Fibroblast of skin of left biceps (primary cell): Measurements from ENCODE around the gene IGSF9B.

ENCODE experiments used
- DNase-seq, 2 experiments: peaks; one replicate each; pipeline ENCODE4 v3.0.0-alpha.2; 2013; ENCODE audit warnings: low read depth in 2 of 2

IGSF9B gene

DNA sequence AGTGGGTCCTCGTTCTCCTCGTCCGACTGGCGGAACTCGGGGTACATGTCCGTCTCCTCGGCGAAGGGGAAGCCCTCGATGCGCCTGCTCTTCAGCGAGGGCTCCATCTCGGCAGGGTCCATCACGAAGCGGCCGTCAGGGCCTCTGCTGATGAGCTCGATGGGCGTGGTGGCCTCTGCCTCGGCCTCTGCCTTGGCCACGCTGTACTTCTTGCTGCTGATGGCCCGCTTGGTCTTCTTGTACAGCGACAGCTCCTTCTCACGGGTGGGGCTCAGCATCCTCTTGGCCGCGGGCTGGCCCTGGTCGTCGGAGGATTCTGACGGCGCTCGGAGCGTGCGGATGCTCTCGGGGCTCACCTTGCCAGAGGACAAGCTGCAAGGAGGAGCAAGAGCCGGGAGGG is 35.7 kb downstream of the IGSF9B start:
- no peak for DNase-seq

DNA sequence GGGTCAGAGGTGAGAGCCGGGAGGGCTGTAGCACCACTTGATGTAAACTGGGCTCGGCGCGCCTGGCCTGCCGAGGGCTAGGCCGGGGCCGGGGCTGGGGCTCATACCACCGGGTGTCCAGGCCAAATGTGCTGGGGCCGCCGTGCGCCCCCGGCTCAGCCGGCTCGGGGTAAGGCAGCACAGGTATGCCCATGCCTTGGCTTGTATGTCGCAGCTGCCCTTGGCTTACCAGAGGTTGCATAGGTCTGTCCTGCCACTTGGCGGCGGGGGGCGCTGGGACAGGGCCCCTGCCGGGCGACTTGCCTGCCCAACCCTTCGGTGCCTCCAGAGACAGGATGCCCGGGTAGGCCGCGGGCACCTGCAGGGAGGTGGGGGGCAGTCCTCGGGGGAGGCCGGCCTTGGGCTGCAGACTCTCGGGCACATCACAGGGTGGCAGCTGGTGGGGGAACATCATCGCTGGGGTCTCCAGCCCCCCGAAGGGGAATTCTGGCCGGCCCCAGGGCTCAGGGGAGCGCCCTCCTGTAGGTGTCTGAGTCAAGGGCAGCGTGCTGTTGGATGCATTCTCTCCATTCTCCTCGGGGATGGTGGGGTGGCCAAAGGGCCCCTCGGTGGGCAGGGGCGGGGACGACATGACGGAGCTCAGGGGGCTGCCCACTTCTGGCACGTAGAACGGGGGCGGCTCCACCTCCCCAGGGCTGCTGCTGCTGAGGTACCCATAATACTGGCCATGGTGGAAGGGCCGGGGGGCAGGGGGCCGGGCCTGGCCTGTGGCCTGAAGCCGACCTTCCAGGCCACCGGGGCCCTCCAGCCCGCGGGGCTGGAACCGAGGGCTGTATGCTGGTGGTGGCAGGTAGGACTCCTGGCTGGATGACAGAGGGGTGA is 36.4 kb downstream of the IGSF9B start:
- no peak for DNase-seq

DNA sequence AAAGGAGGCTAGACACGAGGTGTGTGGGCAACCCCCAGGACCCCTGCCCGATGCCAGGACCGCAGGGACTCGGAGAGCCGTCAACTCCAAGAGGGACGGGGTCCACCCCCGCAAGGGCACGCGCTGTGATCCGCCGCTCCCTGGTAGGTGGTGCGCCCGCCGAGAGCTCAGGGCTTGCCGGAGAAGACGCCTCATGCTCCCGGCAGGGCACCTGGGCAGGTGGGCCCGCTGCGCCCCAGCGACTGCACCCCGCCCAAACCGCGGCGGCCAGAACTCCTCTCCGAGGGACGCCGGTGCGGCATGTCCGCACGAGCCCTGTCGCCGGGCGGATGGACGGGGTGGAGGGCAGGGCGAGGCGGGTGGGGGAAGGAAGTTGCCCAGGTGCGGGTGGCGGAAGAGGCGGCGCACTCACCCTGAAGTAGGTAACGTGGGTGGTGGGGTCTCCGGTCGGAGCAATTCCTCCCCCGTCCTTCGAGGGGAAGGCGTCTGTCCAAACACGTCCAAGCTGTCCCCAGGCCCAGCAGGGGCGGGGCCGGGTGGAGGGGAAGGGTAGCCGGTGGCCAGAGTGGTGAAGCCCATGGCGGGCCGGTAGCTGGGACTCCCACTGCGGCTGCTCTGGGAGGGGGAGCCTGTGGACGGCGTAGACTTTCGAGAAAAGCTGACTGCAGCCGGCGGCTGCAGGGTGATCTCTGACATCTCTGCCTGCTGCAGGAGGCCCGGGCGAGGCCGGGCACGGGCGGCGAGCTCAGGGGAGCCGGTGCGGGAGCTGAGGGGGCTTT is 37.2 kb downstream of the IGSF9B start:
- DNase-seq, result no peak

DNA sequence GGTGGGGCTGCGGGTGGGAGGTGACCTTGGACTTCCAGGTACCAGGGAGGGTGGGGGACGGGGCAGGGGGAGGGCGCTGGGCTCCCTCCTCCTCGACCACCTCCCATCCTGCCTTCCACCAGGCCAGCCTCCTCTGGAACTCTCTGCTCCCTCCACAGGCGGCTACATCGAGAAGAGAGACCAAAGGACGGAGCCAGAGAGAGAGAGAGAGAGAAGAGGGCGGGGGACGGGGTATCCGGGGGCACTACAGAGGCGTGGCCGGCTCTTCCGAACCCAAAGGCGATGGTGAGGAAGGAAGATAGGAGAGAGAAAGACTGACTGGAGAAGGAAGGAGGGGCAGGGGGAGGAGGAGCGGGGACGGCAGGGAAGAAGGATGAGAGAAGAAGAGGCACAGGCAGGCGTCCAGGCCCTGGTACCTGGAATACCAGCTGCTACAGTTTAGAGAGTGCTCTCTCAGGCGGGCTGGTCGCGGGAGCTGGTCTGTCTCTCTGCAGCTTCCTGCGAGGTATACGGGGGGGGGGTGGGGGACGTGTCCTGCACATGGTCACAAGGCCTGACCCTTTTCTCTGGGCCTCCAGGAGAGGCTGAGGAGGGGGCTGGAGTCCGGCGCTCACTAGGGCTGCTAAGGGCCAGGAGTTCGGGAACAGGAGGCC is 38.0 kb downstream of the IGSF9B start:
- no peak for DNase-seq

DNA sequence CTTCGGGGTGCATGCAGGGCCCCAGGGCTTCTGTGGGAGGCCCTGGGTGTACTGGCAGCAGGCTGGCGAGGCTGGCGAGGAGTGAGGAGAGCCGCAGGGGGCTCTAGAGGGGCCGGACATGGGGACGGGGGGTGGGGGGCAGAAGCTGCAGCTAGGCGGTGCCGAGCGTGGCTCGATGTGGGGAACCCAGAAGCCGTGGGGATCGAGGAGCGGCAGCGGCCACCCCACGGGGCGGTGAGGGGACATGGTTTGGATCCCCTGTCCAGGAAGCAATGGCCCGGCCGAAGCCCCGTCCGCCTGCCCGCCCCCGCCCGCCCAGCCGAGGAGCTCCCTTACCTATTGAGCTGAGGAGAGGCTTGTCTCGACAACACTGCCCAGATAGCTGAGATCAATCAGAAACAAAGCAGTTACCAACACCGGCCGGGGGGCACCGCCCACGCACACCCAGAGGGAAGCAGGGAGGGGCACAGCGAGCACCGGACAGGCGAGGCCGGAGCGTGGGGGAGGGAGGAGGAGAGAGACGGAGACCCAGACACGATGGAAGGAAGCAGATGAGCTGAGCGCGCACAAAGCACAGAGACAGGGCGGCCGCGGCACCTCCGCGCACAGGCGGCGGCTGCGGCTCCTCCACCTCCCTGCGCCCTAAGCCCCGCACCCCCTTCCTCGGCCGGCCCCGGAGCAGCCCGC is 38.7 kb downstream of the IGSF9B start:
- DNase-seq, result no peak

DNA sequence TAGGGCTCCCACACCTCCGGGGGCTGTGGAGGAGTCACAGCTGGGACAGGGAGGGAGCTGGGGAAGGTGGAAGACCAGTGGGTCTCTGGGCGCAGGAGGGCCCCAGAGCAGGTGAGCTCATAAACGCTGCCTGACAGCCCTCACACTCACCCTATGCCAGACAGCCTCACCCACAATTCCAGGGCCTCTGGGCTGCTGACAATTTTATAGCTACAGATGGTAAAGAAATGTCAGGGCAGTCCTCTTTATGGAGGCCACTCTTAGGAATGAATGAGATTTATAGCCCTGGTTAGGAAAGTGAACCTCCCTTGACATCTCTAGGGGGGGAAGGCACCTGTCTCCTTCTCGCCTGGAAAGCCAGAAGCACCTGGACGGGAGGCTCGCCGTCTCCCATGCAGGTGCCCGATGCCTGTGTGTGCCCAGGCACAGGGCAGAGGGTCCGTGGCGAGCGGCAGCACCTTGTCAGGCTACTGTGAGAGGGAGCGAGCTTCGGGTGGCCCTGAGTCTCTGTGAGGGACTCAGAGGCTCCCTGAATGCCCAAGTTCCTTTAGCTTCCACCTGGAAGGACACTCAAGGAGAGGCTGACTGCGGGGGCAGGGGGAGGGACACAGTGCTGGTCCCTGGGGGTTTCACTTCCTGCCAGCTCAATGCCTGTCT is 39.9 kb downstream of the IGSF9B start:
- DNase-seq, result no peak

DNA sequence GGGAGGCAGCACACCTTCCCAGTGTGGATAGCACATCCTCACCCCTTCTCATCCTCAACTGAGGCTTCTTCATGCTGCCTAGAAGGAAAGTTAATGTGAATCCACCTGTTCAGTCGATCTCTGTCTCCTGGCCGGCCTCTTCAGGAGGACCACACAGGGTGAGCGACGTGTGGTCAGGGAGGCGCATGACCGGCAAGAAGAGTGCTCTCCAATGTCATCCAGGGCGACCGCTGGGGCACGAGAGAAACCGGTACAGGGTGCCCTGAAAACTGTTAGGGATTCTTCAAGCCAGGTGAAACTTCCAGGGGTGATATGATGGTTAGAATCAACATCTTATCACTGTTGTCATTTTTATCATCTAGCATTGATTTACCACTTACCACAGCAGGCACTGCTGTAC is 43.0 kb downstream of the IGSF9B start:
- no peak for DNase-seq

DNA sequence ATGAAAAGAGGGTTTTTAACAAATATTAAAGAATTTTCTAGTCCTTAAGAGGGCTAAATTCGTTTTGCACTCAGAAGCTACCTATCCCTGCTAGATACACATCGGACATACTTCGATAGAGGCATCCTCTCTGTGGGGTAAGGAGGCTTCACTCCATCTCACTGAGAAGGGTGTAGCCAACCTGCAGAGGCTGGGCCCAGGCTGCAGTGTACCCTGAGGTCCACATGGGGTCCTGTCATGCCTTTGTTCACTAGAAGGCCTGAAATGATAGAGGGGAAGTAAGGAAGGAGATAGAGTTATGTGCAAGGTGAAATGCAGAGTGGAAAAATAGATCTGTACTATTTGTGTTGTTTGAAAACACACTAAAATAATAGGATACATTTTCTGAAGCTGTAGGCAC is 45.6 kb downstream of the IGSF9B start:
- no peak for DNase-seq

DNA sequence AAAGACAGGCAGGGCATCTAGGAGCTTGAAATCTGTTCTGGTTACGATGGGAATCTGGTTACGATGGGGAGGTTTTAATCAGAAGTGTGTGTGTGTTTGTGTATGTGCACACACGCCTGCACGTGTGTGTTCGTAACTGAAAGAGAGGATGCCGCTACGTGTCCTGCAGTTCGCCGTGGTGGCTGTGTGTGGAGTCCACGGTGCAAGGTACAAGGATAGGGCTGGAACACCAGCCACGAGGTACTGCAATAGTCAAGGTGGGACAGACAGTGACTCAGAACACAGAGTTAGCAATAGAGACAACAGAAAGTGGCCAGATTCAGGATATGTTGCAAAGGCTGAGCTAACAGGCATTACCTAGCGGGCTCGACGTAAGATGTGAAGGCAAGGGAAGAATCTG is 46.7 kb downstream of the IGSF9B start:
- DNase-seq, result no peak

DNA sequence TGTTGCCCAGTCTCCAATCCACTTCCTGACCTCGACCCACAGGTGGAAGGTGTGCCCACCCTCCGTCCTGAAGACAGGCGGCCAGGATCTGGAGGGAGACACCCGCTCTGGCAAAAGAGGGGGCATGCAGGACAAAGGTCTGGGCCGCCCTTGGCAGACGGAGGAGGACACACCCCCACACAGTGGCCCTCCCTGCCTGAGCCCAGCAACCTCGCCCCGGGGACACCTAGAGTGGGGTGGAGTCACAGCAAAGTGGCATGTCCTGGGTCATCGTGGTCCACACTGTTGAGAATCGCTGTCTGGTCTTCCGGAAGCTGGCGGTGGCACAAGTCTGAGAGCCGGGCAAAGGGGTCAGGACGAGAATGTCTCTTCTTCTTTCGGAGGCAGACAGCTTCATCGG is 47.9 kb downstream of the IGSF9B start:
- no peak for DNase-seq

DNA sequence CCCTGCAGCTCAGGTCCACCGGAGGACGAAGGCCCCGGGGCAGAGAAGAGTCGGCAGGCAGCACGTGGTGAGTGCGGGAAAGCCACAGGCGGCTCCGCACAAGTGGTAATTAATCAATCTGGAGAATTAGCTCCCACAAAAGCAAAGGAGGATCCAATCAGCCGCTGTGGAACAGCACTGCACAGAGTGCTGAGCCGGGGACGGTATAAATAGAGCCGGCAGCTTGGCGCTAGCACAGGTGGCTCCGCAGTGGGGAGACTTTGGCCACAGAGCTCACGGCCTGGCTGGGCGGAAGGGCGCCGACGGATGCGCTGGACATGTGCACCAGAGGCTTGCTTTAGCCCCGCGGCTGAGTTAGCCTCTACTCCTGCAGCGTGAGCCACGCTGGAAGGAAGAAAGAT is 48.9 kb downstream of the IGSF9B start:
- no peak for DNase-seq

DNA sequence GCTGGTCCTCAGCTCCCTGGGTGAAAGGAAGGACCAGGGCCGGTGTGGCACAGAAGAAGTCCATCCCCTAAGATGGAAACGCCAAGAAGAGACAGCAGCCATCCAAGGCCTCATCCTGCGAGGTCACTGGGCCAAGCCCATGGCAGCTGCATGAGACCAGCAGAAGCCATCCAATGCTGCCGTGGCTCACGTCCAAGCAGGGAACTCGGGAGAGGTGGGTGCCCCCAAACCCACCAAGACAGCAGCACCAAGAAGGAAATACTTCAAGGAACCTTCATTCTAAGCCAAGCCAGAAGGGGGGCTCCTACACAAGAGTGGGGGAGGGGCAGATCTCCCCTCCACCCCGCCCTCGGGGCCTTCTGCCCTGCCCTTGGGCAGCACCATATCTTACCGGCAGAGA is 49.6 kb downstream of the IGSF9B start:
- DNase-seq, result no peak

DNA sequence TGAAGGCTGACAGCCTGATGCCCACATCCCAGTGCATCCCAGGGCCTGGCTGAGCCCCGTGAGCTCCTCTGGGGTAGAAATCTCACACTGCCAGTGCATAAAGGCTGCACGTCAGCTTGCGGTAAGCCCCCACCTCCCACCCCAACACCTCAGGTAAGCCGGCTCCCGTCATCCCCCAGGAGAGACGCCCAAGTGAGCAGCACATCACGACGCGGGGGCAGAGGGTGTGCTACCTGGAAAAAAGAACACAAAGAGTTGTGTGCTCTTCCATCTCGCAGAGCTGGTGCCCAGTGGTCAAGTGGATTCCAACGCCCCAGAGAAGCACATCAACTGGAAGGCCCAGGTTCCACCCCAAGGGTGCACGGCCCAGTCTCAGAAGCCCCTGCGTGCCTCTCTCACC is 50.0 kb downstream of the IGSF9B start:
- no peak for DNase-seq

DNA sequence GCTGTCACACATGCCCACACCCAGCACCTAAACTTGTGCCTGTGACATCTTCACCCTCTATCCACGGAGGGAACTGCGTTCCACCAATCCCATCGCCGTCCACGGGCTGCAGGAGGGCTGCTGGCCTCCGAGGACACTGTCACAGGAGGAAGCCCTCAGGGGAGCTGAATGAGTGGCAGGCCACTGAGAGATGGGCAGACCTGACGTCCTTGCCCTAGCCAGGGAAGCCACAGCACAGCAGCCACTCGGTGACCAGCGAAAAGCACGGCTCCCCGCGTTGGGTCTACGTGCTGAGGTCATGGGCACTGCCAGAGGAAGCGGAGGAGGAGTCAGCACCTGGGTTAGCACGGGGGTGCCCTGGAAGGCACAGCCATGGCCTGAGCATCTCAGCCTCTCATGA is 50.5 kb downstream of the IGSF9B start:
- no peak for DNase-seq

DNA sequence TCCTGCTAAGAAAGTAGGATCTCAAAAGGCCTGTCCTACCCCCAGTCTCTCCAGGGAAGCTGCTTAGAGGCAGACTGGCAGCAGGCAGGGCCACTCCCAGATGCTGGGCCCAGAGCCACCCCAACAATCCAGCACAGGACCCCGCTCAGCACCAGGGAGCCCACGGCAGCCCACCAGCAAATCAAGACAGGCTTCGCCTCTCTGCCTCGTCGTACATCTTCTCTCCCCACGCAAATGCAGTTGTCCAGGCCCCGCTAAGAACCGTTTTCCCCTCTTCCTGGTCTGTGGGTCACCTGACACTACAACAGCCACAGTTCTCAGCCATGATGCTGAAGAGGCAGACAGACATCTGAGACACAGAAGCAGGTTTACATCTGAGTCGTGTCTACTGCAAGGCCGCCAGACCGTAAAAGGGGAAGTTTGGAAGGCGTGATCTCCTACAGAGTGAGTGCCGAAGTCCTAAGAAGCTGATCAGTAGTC is 51.1 kb downstream of the IGSF9B start:
- DNase-seq, result no peak

DNA sequence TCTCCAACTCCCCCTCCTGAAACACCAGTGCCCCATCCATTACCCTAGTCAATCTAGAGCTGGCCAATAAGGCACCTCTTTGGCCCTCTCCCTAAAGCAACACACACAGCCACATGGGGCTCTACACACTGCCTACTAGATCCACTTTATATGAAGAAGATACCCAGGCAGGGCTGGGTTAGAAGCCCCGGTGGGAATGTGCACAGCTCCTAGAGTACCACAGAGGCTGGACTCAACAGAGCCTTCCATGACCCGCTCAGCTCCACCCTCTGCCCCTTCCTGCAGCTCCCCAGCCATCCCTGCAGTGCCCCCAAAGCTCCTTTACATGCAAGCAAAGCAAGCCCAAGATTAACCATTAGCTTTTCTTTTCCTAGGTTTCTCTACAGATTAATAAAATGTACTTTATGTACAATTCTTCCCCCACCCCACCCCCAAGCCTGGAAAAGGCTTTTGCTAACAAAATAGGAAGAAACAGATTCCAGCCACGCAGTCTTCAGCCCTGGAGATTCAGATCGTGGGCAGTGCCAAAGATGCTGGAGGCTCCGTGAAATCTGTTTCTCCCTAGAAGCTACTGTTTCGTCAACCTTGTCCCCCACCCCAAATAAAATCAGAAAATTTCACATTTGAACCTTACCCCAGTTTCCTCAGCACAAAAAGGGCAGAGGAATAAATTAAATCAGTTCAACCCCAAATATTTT is 51.8 kb downstream of the IGSF9B start:
- DNase-seq, result no peak

DNA sequence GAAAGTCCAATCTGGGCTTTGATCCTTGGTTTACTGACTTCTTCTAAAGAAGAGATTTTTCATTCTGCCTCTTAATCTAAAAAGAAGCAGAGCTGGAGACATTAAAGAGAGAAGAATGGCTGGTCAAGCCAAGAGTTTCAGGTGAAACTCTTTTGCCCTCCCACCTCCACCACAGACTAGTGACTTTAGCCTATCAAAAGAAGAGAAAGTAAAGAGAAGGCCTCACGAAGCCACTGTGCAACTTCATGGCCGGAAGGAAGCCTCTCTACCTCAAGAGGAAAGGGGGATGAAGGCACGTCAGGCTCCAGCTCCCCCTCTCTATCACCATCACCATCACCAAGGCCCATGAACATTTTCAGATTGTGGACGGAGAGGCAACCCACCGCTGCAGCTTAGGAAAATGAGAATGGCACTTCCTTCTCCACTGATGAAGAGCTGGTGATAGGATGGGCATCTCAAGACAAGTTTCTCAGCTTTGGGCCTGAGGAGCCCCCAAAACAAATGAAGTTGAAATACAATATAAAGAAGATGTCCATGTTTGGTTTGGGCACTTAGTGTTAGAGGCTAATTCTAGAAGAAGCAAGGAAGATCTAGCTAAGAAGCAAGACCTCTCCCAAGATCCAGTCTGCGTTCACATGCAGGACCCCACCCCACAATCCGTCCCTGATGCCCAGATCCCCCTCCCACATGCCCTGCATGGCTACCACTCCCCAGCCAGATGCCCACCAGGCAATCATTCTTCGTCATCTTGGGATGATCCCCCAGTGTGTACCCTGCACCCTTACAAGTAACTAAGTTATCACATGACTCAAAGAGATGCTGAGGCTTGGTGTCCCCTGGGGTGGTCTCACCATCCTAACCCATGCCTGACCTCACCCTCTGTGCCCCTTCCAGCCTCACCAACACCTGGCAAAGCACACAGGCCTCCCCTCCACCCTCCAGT is 52.6 kb downstream of the IGSF9B start:
- DNase-seq, result no peak

DNA sequence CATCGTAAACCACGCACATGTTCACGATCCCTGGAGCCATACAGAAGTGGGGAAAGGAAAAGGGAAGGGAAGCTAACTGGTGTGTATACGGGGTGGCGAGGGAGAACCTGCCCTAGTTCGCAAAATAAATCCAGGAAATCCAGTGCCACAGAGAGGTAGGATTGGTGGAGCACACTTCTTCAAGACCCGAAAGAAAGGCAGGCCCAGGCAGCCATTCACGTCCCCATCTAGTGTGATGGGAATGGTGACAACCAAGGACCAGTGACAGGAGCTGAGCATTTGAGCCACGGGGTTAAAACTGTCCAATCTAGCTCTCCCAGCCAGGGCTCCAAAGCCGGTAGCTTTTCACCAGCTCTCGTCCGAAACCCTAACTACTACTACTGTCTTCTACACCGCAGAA is 53.7 kb downstream of the IGSF9B start:
- no peak for DNase-seq

DNA sequence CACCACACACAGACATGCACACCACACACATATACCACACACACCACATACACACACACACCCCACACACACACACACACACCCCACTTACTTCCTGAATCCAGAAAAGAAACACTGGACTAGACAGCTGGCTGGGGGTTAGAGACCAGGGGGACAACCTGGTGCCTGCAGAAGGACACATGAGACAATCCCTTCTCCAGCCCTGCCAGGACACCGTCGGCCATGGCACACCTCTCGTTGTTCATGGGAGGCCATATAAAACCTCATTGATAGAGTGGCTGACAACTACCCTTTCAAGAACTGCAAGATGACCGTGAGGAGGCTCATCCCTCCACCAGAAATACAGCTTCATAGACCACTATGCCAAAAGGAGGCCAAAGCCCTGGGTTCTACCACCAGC is 54.3 kb downstream of the IGSF9B start:
- no peak for DNase-seq

DNA sequence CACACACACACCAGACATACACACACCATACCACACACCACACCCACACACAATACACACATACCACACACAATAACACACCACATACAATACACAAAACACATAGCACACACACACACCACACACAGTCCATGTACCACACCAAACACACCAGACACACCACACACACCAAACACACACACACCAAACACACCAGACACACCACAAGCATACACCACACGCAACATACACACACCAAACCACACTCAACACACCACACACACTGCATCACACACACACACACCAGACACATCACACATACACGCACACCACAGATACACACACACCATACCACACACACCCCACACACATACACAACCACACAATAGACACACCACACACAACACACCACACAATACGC is 54.8 kb downstream of the IGSF9B start:
- no peak for DNase-seq
